Measurements from ENCODE around the gene DARS2. TPM values are rescaled to one million over a fixed set of nuclear protein-coding genes. Genes with fewer than 3 reads are reported as not detected.
"Not testable (repeated sequence)": the region's sequence is repeated elsewhere in the genome, so short reads cannot be mapped to it uniquely, and the experiment has no call there.

DARS2 gene
- polyA plus RNA-seq, 3 donors, result 23.5 to 27.4 (median 27.2) TPM

DNA sequence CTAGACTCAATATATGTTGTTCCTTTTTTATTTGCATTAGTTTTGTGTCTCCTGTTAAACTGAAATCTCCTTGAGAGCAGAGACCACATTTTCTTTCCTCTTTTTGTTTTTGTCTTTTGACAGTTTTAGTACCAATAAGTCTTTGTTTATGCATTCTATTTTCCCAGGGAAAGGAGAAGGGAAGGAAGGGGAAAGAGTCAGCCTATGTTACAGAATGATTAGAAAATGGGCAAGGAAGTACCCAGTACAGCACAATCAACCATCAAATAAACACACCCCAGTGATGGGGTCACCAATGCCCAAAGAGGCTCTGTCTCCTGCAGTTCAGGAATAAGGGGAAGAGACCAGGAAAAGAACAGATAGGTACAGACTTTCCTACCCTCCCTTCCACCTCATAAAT is 53.8 kb downstream of the DARS2 start:
- no peak for DNase-seq

DNA sequence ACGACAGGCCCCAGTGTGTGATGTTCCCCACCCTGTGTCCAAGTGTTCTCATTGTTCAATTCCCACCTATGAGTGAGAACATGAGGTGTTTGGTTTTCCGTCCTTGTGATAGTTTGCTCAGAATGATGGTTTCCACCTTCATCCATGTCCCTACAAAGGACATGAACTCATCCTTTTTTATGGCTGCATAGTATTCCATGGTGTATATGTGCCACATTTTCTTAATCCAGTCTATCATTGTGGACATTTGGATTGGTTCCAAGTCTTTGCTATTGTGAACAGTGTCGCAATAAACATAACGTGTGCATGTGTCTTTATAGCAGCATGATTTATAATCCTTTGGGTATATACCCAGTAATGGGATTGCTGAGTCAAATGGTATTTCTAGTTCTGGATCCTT is 56.6 kb downstream of the DARS2 start:
- DNase-seq, result not testable (repeated sequence)

DNA sequence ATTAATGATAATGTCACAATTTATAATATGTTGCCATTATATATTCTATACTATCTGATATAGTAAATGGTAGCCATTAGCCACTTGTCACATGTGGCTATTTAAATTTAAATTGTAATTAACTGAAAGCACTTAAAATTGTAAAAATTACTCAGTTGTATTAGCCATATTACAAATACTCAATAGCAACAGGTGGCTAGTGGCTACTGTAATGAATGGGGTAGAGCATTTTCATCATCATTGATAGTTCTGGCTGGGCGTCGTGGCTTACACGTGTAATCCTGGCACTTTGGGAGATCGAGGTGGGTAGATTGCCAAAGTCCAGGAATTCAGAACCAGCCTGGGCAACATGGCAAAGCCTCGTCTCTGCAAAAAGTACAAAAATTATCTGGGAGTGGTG is 60.2 kb downstream of the DARS2 start:
- DNase-seq, result no peak

DNA sequence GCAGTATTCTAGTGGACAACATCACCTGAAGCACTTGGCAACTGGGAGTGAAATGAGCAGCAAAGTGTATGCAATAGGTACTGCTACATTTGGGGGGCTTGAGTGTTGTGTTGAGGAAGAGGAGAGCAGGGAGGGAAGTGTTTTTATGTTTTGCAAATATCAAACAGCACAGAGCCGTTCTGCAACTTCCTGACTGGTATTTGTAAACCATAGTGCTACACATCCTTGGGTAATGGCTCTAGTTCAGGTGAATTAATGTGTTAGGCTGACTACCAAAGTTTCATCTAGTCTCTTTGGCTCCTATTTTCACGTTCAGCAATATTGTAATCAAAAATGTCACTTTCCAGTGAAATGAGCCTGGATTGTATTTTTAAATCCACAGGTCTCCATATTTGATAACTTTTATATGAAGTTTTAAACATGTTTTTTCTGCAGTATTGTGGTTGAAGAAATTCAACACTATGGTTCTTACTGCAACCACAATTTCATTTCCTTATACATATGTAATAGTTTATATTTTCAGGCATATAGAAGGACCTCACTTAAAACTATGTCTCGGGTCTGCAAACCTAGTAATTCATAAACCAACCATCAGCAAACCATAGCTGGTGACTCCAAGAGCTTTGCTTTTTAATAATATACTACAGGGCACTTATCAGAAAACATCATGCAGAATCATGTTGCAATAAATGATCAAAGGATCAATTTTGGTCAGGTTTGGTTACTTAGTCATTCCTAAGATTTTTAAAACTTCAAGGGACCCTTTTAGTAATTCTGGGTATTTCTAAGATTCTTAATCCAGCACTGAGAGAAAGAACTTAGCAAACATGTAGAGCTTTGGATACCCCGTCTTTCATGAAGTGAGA is 62.5 kb downstream of the DARS2 start:
- DNase-seq, result no peak

DNA sequence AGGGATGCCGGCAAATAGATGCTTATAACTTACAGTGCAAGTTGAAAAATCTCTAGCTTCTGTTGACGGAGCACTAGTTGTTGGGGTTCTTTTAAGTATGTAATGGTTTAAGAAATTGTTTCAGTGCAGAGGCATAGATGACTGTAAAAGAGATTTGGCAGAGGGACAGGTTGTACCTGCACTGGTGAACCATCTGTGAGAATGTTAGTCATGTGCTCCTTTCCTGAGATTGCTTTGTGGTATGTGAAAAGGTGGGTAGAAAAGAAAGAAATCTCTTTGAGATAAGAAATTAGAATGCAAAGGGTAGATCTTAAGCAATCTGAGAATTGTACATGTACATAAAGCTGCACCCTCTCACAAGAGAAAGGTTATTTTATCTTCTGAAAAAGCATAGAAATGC is 63.2 kb downstream of the DARS2 start:
- no peak for DNase-seq

DNA sequence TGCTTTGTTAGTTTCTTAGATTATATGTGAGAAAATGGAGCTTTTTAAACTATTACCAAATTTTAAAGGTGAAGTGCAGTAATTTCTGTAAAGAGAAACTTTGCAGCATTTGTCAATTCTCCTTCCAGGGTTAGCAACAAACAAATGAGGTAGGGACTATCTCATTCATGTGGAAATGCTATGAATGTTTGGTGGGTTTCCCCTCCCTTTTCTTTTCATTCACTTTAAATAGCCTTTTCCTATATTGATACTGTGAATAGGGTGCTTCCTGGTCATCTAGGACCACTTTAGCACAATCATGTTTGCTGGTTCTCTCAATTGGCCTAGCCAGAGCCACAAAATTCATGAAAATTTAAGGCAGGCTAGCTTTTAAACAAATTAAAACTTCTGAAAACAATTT is 64.3 kb downstream of the DARS2 start:
- DNase-seq, result no peak

DNA sequence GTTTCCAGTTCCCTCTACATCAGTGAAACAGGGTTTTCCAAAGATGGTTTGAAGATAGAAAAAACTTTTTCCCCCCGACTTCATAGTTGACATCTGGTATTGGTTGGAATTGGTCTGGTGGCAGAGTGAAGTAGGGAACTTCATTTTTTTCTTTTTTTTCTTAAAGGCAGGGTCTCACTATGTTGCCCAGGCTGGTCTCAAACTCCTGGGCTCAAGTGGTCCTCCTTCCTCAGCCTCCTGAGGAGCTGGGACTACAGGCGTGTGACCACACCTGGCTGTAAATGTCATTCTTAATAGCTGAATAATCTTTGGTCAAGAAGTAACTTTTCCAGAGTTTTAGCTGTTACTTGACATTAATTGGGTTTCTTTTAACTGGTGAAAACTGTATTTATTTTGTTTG is 65.4 kb downstream of the DARS2 start:
- no peak for DNase-seq

DNA sequence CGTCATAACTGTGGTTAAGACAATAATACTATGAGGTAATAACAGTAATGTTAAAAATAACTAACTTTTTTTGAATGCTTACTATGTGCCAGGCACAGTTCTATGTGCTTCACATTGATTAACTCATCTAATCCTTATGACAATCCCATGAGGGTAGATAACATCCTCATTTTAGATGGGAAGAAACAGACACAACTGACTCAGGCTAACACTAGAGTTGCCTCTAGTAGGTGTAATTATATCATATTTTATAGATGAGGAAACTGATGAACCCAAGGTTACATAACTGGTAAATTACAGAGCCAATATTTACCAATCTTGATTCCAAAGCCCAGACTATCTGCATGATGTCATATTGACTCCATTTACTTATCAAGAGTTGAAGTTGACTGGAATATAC is 69.1 kb downstream of the DARS2 start:
- no peak for DNase-seq

DNA sequence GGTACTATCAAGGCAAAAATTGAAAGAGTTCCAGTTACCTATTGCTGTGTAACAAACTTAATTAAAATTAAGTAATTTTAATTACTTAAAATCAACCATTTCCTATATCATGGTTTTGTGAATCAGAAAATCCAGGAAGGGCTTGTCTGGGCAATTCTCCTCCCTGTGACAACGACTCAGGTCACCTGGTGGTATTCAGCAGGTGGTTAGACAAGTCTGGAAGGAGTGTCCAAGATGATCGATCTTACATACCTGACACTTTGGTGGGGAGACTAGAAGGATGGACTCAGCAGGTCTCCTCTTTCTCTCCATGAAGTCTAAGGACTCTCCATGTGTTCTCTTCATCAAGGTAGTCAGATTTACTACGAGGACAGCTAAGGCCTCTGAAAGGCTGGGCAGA is 69.7 kb downstream of the DARS2 start:
- DNase-seq, result no peak

DNA sequence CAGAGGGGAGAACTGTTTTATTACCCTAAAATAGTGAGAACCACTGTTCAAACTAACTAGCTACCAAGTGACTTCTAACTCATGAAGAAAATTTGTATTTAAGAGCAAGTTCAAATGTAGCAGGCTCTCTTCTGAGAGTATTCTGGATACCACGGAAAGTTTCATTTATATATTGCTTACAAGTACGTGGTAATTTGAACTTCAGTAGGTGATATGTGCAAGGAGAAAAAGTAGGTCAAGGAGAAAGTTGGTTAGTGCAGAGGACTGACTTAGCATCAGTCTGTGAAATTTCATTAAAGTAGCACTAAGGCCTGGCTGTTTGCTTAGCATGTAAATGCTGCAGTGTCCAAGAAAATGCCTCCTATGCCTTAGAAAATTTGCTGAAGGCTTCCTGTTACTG is 76.0 kb downstream of the DARS2 start:
- DNase-seq, result no peak

DNA sequence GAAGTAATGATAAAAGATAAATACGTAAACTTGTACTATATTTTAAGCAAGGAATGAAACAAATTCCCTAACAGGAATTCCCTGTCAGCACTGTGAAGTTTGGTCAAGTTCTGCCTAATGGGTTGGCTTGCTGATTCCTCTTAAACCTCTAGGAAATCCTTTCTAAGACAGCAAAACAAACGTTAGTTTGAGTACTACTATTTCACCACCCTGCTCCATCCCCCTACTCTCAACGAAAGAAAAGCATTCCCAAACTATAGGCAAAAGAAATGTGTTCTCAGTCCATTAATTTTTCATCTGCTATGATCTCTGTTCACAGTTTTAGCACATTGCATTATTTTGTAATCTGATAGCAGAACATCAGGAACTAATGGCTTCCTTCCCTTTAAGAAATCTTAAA is 76.5 kb downstream of the DARS2 start:
- DNase-seq, result no peak

DNA sequence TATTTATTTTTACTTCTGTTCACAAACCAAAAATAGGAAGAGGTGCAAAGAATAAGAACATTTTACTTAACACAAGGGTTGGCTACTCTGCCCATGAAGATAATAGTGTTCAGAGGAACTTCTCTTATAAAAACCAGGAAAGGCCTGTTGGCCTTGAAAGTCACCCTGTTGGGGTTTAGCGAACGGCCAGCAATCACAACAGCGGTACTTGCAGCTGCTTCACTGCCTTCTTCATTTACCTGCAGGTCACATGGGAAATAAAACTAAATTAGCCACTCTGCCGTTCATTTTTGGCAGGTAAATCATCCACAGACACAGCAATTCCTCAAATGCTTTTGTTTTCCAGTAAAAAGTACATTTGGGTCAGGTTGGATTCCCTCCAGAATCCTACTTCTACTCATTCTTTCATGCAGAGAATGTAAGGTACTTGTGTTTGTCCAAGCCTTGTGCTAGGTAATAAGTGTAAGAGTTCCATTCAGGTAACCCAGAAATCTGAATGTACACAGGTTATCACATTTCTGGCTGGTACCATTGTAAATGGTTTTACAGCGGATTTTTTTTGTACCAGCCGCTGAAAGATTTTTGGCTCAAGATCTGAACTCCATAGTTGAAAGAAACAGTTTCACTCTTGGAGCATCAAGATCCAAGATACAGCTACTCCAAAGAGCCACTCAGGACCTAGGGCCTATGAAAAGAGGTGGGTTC is 79.5 kb downstream of the DARS2 start:
- DNase-seq, result peak; percentile 17

Other genes with a start within 250 kb of the DARS2 start
- under 1 TPM; 0.04 to 0.20 (median 0.10) TPM for gene SLC9C2, start 221.6 kb upstream of the DARS2 start, polyA plus RNA-seq (ENCODE audit: insufficient read length in 3 of 3)
- not detected for gene TEX50, start 189.3 kb upstream of the DARS2 start, polyA plus RNA-seq (ENCODE audit: insufficient read length in 3 of 3)
- 1 to 10 TPM; 4.2 to 5.8 (median 4.4) TPM for gene ANKRD45, start 154.8 kb upstream of the DARS2 start, polyA plus RNA-seq (ENCODE audit: insufficient read length in 3 of 3)
- 10 to 100 TPM; 20.4 to 21.5 (median 21.3) TPM for gene KLHL20, start 109.7 kb upstream of the DARS2 start, polyA plus RNA-seq (ENCODE audit: insufficient read length in 3 of 3)
- 10 to 100 TPM in 2 of 3 donors, 1 to 10 TPM in 1; 9.9 to 12.6 (median 11.3) TPM for gene CENPL, start 210 bp downstream of the DARS2 start, polyA plus RNA-seq (ENCODE audit: insufficient read length in 3 of 3)
- gene GAS5, start 43.3 kb downstream of the DARS2 start, polyA plus RNA-seq (ENCODE audit: insufficient read length in 3 of 3), result 100 to 1,000 TPM; 514 to 715 (median 568) TPM
- 10 to 100 TPM in 2 of 3 donors, 1 to 10 TPM in 1; 6.2 to 13.7 (median 13.2) TPM for gene ZBTB37, start 43.7 kb downstream of the DARS2 start, polyA plus RNA-seq (ENCODE audit: insufficient read length in 3 of 3)
- gene SERPINC1, start 92.7 kb downstream of the DARS2 start, polyA plus RNA-seq (ENCODE audit: insufficient read length in 3 of 3), result under 1 TPM in 2 of 3 donors, not detected in 1; 0.75 to 0.84 TPM
- 10 to 100 TPM; 10.8 to 15.3 (median 13.5) TPM for gene RC3H1, start 197.7 kb downstream of the DARS2 start, polyA plus RNA-seq (ENCODE audit: insufficient read length in 3 of 3)

Measured in renal pelvis (tissue), 4 donors.